ENCODE results near the gene PLEKHN1. TPM values are rescaled to one million over a fixed set of nuclear protein-coding genes. Genes with fewer than 3 reads are reported as not detected.

The PLEKHN1 gene
- total RNA-seq, 1 donor: 0.54 TPM

- TF ChIP-seq, protein P1, sequence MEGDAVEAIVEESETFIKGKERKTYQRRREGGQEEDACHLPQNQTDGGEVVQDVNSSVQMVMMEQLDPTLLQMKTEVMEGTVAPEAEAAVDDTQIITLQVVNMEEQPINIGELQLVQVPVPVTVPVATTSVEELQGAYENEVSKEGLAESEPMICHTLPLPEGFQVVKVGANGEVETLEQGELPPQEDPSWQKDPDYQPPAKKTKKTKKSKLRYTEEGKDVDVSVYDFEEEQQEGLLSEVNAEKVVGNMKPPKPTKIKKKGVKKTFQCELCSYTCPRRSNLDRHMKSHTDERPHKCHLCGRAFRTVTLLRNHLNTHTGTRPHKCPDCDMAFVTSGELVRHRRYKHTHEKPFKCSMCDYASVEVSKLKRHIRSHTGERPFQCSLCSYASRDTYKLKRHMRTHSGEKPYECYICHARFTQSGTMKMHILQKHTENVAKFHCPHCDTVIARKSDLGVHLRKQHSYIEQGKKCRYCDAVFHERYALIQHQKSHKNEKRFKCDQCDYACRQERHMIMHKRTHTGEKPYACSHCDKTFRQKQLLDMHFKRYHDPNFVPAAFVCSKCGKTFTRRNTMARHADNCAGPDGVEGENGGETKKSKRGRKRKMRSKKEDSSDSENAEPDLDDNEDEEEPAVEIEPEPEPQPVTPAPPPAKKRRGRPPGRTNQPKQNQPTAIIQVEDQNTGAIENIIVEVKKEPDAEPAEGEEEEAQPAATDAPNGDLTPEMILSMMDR (IDR thresholded peaks at IDR 0.05; ENCODE audit: insufficient read depth, low read length): no peak
- H3K4me3 ChIP-seq (ENCODE audit: low read depth, low read length): no peak overlapping the region
- no peak for DNase-seq (ENCODE audit: low read depth)
Measured at GRCh38 chr1:950268-950667, 16.0 kb upstream of the PLEKHN1 start.

GRCh38 chr1:950881-951280, 15.4 kb upstream of the PLEKHN1 start:
- no peak overlapping the region for H3K4me3 ChIP-seq (ENCODE audit: low read depth, low read length)
- TF ChIP-seq, protein P1 (IDR thresholded peaks at IDR 0.05; ENCODE audit: insufficient read depth, low read length): no peak
- DNase-seq (ENCODE audit: low read depth): no peak

DNA sequence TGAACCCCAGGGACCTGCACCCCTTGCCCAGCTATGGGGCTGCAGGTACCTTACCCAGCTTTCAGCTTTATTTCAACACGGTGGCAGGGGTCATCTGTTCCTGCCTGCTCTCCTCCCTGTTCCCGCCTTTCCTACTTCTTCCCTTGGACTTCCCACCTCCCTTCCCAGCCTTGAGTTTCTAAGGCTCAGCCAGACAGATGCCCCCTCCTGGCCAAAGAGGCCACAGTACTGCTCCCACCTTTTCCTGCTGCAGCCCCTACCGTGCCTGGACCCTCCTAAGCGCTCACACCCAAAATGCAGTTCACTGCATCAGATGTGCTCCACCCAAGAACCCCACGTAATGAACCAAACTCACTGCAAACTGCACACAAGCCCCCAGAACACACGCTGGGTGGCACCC, 14.9 kb upstream of the PLEKHN1 start:
- no peak for DNase-seq (ENCODE audit: low read depth)
- TF ChIP-seq, protein P1 (IDR thresholded peaks at IDR 0.05; ENCODE audit: insufficient read depth, low read length): peak; percentile 40
- no peak overlapping the region for H3K4me3 ChIP-seq (ENCODE audit: low read depth, low read length)

- no peak for DNase-seq (ENCODE audit: low read depth)
- no peak overlapping the region for H3K4me3 ChIP-seq (ENCODE audit: low read depth, low read length)
- TF ChIP-seq, protein P1 (IDR thresholded peaks at IDR 0.05; ENCODE audit: insufficient read depth, low read length): no peak
Measured at GRCh38 chr1:952201-952600, 14.1 kb upstream of the PLEKHN1 start.

GRCh38 chr1:952603-953002, 13.7 kb upstream of the PLEKHN1 start:
- H3K4me3 ChIP-seq (ENCODE audit: low read depth, low read length): no peak overlapping the region
- TF ChIP-seq, protein P1 (IDR thresholded peaks at IDR 0.05; ENCODE audit: insufficient read depth, low read length): no peak
- DNase-seq (ENCODE audit: low read depth): no peak

DNA sequence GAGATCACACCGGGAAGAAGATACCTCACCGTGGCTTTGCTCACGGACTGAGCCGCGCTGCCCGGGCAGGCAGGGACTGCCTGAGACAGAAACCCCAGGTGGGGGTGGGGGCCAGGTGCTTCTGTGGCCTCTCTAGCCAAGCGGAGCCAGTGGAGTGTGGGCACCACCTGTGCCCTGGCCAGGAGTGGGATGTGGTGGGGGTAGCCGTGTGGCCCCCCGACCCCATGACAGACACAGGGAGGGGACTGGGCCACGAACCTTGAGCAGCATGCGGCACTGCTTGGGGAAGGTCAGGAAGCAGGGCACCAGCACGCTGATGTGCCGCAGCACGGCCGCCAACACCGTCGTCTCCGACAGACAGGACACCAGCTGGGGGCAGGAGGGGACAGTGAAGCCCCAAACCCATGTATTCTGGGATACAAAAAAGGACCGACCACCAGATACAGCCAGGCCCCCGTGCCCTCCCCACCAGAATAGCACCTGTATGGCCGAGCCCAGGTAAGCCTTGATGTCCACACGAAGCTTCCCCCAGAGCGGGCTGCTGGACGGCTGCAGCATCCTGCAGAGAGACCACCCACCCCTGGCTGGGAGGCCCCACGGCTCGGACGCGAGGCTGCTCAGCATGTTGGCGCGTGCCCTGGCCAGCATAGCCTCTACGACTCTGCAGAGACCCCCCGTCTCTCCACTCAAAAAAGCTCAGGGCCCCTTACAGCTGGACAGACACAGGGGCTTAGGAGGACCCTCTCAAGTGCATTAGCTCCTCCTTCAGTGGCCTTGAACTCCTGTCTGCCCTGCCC, 12.6 kb upstream of the PLEKHN1 start:
- TF ChIP-seq, protein P1 (IDR thresholded peaks at IDR 0.05; ENCODE audit: insufficient read depth, low read length): no peak
- DNase-seq (ENCODE audit: low read depth): no peak
- H3K4me3 ChIP-seq (ENCODE audit: low read depth, low read length): no peak overlapping the region

GRCh38 chr1:954927-955326, 11.4 kb upstream of the PLEKHN1 start:
- no peak overlapping the region for H3K4me3 ChIP-seq (ENCODE audit: low read depth, low read length)
- TF ChIP-seq, protein P1 (IDR thresholded peaks at IDR 0.05; ENCODE audit: insufficient read depth, low read length): no peak
- DNase-seq (ENCODE audit: low read depth): no peak

Data from fibroblast of the aortic adventitia (primary cell).